ENCODE measurements around the gene AP3M1. TPM values are rescaled to one million over a fixed set of nuclear protein-coding genes. Genes with fewer than 3 reads are reported as not detected.

Gene AP3M1
- polyA plus RNA-seq, 4 donors, result 9.7 to 40.8 (median 13.8) TPM

GRCh38 chr10:74079028-74079935 lies 71.3 kb downstream of the AP3M1 start:
- FAIRE-seq (no peak), DNase-seq (no peak)
- no peak overlapping the region for H3K4me3 ChIP-seq (ENCODE audit: low read depth in 1 of 3, low read length in 3 of 3)
- H3K27me3 ChIP-seq (ENCODE audit: control insufficient read depth in 3 of 3, insufficient read depth in 3 of 3, low read length in 3 of 3), result no peaks in the 10 kb centered on the region
- WGBS, 3 donors, result 70 to 87% (median 79%) methylated on average over 4 of the region's 4 CpGs
- no peak overlapping the region for H3K27ac ChIP-seq (ENCODE audit: low read depth in 1 of 3, low read length in 2 of 3)
- peaks cover 0 to 6% (median 0%) of the 10 kb centered on the region in 3 donors for H3K4me1 ChIP-seq (ENCODE audit: control insufficient read depth in 3 of 3, insufficient read depth in 2 of 3, low read depth in 1 of 3, low read length in 2 of 3)
- H3K9me3 ChIP-seq (ENCODE audit: control insufficient read depth in 2 of 2, insufficient read depth in 1 of 2, low read depth in 1 of 2, low read length in 1 of 2), result no peaks in the 10 kb centered on the region
- peaks cover 2 to 11% (median 8%) of the 10 kb centered on the region in 3 donors for H3K36me3 ChIP-seq (ENCODE audit: control insufficient read depth in 3 of 3, insufficient read depth in 2 of 3, low read depth in 1 of 3, low read length in 3 of 3)

DNA sequence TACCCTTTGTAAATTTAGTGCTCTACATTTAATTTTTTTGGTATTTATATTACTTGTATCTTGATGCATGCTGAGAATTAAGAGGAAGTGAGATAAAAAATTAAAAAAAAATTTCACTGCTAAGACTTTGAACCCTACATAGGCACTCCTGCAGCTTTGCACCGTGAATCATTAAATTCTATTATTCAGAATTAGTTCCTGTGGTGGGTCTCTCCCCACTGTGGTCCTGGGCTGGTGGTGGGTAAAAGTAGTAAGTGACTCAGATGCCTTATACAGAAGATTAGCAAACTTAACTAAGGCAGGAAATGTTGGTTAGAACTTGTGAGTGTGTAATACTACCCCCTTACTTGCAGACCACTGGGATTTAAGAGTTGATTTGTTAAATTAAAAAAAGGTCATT lies 72.6 kb downstream of the AP3M1 start:
- no peak for FAIRE-seq
- Histone ChIP-seq H3K4me3 (ENCODE audit: low read depth in 1 of 3, low read length in 3 of 3) (no peak overlapping the region), H3K27me3 (ENCODE audit: control insufficient read depth in 3 of 3, insufficient read depth in 3 of 3, low read length in 3 of 3) (no peaks in the 10 kb centered on the region), H3K27ac (ENCODE audit: low read depth in 1 of 3, low read length in 2 of 3) (peak overlapping the region in 1 of 3 donors; percentile 24), H3K36me3 (ENCODE audit: control insufficient read depth in 3 of 3, insufficient read depth in 2 of 3, low read depth in 1 of 3, low read length in 3 of 3) (peaks cover 4 to 14% (median 10%) of the 10 kb centered on the region in 3 donors), H3K4me1 (ENCODE audit: control insufficient read depth in 3 of 3, insufficient read depth in 2 of 3, low read depth in 1 of 3, low read length in 2 of 3) (peaks cover 0 to 6% (median 0%) of the 10 kb centered on the region in 3 donors), H3K9me3 (ENCODE audit: control insufficient read depth in 2 of 2, insufficient read depth in 1 of 2, low read depth in 1 of 2, low read length in 1 of 2) (no peaks in the 10 kb centered on the region)
- DNase-seq, result peak; percentile 44
- 3 to 40% (median 17%) methylated on average over 1 of the region's 1 CpG for WGBS, 3 donors

DNA sequence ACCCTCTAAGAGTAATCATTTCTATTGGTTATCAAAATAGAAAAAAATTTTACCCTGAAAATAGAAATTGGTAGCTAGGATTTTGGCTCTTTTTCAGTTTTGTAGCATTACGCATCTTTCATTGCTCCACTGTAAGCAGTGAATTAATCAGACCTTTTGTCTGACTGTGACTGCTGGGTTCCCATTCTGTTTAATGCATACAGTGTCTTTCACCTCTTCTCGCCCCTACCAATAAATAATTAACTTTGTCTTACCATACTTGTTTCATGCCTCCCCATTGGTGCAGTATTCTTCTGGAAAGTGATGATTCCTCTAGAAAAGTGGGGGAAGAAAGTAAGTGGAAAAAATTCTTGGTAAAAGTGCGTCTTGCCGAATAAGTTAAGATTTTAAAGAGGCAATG lies 73.2 kb downstream of the AP3M1 start:
- peaks cover 0 to 6% (median 0%) of the 10 kb centered on the region in 3 donors for H3K4me1 ChIP-seq (ENCODE audit: control insufficient read depth in 3 of 3, insufficient read depth in 2 of 3, low read depth in 1 of 3, low read length in 2 of 3)
- no peaks in the 10 kb centered on the region for H3K27me3 ChIP-seq (ENCODE audit: control insufficient read depth in 3 of 3, insufficient read depth in 3 of 3, low read length in 3 of 3)
- DNase-seq, result no peak
- no peak overlapping the region for H3K4me3 ChIP-seq (ENCODE audit: low read depth in 1 of 3, low read length in 3 of 3)
- no peak for FAIRE-seq
- H3K36me3 ChIP-seq (ENCODE audit: control insufficient read depth in 3 of 3, insufficient read depth in 2 of 3, low read depth in 1 of 3, low read length in 3 of 3), result peaks cover 2 to 15% (median 15%) of the 10 kb centered on the region in 3 donors
- no peaks in the 10 kb centered on the region for H3K9me3 ChIP-seq (ENCODE audit: control insufficient read depth in 2 of 2, insufficient read depth in 1 of 2, low read depth in 1 of 2, low read length in 1 of 2)
- no peak overlapping the region for H3K27ac ChIP-seq (ENCODE audit: low read depth in 1 of 3, low read length in 2 of 3)
- WGBS, 3 donors, result 84 to 87% (median 84%) methylated on average over 4 of the region's 4 CpGs

GRCh38 chr10:74076961-74077360 lies 73.7 kb downstream of the AP3M1 start:
- H3K36me3 ChIP-seq (ENCODE audit: control insufficient read depth in 3 of 3, insufficient read depth in 2 of 3, low read depth in 1 of 3, low read length in 3 of 3), result peaks cover 2 to 15% (median 15%) of the 10 kb centered on the region in 3 donors
- H3K4me1 ChIP-seq (ENCODE audit: control insufficient read depth in 3 of 3, insufficient read depth in 2 of 3, low read depth in 1 of 3, low read length in 2 of 3), result peaks cover 0 to 6% (median 0%) of the 10 kb centered on the region in 3 donors
- no peaks in the 10 kb centered on the region for H3K27me3 ChIP-seq (ENCODE audit: control insufficient read depth in 3 of 3, insufficient read depth in 3 of 3, low read length in 3 of 3)
- H3K9me3 ChIP-seq (ENCODE audit: control insufficient read depth in 2 of 2, insufficient read depth in 1 of 2, low read depth in 1 of 2, low read length in 1 of 2), result no peaks in the 10 kb centered on the region
- no peak overlapping the region for H3K4me3 ChIP-seq (ENCODE audit: low read depth in 1 of 3, low read length in 3 of 3)
- FAIRE-seq (no peak), DNase-seq (no peak)
- WGBS, 3 donors, result 78 to 99% (median 97%) methylated on average over 2 of the region's 2 CpGs
- H3K27ac ChIP-seq (ENCODE audit: low read depth in 1 of 3, low read length in 2 of 3), result no peak overlapping the region

DNA sequence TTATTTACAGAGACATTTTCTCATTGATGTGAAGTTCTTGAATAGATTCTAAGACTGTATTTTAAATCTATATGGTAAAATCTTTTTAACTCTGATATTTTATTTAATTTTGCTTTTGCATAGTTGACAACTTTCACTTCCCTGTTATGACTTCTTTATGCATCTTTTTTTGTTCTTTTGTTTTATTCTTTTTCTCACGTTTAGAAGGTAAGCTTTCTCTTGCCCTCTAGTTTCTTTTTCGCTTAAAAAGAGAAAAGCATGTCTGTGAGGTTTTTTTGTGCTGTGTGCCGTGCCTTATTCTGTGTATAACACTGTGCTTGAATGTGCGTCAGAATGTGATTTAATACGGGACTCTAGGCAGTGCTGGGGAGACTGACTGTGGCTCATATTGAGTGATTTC lies 74.7 kb downstream of the AP3M1 start:
- no peak for FAIRE-seq
- Histone ChIP-seq H3K9me3 (ENCODE audit: control insufficient read depth in 2 of 2, insufficient read depth in 1 of 2, low read depth in 1 of 2, low read length in 1 of 2) (no peaks in the 10 kb centered on the region), H3K27me3 (ENCODE audit: control insufficient read depth in 3 of 3, insufficient read depth in 3 of 3, low read length in 3 of 3) (no peaks in the 10 kb centered on the region), H3K27ac (ENCODE audit: low read depth in 1 of 3, low read length in 2 of 3) (no peak overlapping the region), H3K4me1 (ENCODE audit: control insufficient read depth in 3 of 3, insufficient read depth in 2 of 3, low read depth in 1 of 3, low read length in 2 of 3) (peaks cover 0 to 4% (median 0%) of the 10 kb centered on the region in 3 donors), H3K4me3 (ENCODE audit: low read depth in 1 of 3, low read length in 3 of 3) (no peak overlapping the region), H3K36me3 (ENCODE audit: control insufficient read depth in 3 of 3, insufficient read depth in 2 of 3, low read depth in 1 of 3, low read length in 3 of 3) (peaks cover 3 to 18% (median 15%) of the 10 kb centered on the region in 3 donors)
- DNase-seq, result no peak
- WGBS, 3 donors, result 87 to 93% (median 93%) methylated on average over 5 of the region's 5 CpGs

GRCh38 chr10:74072503-74072902 lies 78.1 kb downstream of the AP3M1 start:
- H3K36me3 ChIP-seq (ENCODE audit: control insufficient read depth in 3 of 3, insufficient read depth in 2 of 3, low read depth in 1 of 3, low read length in 3 of 3), result peaks cover 3 to 20% (median 15%) of the 10 kb centered on the region in 3 donors
- no peaks in the 10 kb centered on the region for H3K27me3 ChIP-seq (ENCODE audit: control insufficient read depth in 3 of 3, insufficient read depth in 3 of 3, low read length in 3 of 3)
- H3K9me3 ChIP-seq (ENCODE audit: control insufficient read depth in 2 of 2, insufficient read depth in 1 of 2, low read depth in 1 of 2, low read length in 1 of 2), result no peaks in the 10 kb centered on the region
- 81 to 93% (median 92%) methylated on average over 6 of the region's 6 CpGs for WGBS, 3 donors
- FAIRE-seq (no peak), DNase-seq (no peak)
- H3K27ac ChIP-seq (ENCODE audit: low read depth in 1 of 3, low read length in 2 of 3), result no peak overlapping the region
- H3K4me1 ChIP-seq (ENCODE audit: control insufficient read depth in 3 of 3, insufficient read depth in 2 of 3, low read depth in 1 of 3, low read length in 2 of 3), result no peaks in the 10 kb centered on the region
- no peak overlapping the region for H3K4me3 ChIP-seq (ENCODE audit: low read depth in 1 of 3, low read length in 3 of 3)

- DNase-seq, result no peak
- no peak for FAIRE-seq
Observed at GRCh38 chr10:74071157-74071556, 79.5 kb downstream of the AP3M1 start.

More at GRCh38 chr10:74071157-74071556, 79.5 kb downstream of the AP3M1 start:
- Histone ChIP-seq H3K4me1 (ENCODE audit: control insufficient read depth in 3 of 3, insufficient read depth in 2 of 3, low read depth in 1 of 3, low read length in 2 of 3) (no peaks in the 10 kb centered on the region), H3K4me3 (ENCODE audit: low read depth in 1 of 3, low read length in 3 of 3) (no peak overlapping the region), H3K9me3 (ENCODE audit: control insufficient read depth in 2 of 2, insufficient read depth in 1 of 2, low read depth in 1 of 2, low read length in 1 of 2) (no peaks in the 10 kb centered on the region), H3K36me3 (ENCODE audit: control insufficient read depth in 3 of 3, insufficient read depth in 2 of 3, low read depth in 1 of 3, low read length in 3 of 3) (peaks cover 3 to 17% (median 15%) of the 10 kb centered on the region in 3 donors), H3K27ac (ENCODE audit: low read depth in 1 of 3, low read length in 2 of 3) (no peak overlapping the region), H3K27me3 (ENCODE audit: control insufficient read depth in 3 of 3, insufficient read depth in 3 of 3, low read length in 3 of 3) (no peaks in the 10 kb centered on the region)

Measured in small intestine (tissue), 7 donors.